ENCODE measurements around the gene MT1F.

Gene MT1F

DNA sequence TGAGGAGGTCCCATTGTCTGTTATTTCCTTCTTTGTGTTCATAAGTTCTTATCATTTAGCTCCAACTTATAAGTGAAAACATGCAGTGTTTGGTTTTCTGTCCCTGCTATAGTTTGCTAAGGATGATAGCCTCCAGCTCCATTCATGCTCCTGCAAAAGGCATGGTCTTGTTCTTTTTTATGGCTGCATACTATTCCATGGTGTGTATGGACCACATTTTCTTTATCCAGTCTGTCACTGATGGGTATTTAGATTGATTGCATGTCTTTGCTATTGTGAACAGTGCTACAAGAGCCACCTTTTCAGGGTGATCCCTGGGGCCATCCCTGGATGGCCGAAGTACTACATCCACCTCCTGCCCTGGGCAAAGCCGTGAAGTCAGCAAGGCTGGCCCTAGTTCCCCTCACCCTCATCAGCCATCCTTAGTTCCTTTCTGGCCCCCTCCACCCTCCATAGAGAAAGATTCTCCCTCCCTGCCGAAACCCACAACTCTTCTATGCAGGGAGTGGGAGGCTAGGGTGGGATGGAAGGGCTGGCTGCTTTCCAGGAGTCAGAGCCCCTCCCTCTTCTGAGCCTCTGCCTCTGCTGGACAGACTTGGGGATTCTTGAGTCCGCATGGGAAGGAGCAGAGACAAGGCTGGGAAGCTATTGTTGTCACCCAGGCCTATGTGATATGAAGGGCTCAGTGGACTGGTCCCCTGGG is 32.8 kb downstream of the MT1F start:
- no peak overlapping the region for H3K4me3 ChIP-seq (ENCODE audit: low read depth, low read length)

GRCh38 chr16:56691885-56692284 is 34.1 kb downstream of the MT1F start:
- H3K4me3 ChIP-seq (ENCODE audit: low read depth, low read length), result no peak overlapping the region

GRCh38 chr16:56695246-56695645 is 37.5 kb downstream of the MT1F start:
- no peak overlapping the region for H3K4me3 ChIP-seq (ENCODE audit: low read depth, low read length)

DNA sequence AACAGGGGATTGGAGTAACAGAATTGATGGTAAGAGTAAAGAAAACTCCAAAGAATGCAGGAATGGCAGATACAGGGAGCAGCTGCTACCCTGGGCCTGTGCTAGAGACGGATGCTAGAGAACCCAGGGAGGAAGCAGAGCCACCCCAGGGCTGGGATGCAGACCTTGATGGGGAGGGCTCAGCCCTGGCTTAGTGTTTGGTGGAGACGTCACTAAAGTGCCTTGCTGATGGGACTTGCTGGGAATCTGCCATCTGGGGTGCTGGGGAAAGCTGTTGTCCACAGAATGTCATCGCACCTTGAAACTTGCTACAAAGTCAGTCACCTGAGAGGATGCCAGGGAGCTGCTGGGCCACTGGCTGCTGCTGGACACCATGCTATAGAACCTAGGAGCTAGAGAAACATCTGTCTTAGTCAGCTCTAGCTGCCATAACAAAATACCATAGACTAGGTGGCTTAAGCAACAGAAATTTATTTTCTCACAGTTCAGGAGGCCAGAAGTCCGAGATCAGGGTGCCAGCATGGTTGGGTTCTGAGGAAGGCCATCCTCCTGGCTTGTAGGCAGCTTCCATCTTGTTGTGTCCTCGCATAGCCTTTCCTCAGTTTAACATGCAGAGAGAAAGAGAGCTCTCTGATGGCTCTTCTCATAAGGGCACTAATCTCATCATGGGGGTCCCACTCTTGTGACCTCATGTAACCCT is 39.8 kb downstream of the MT1F start:
- H3K4me3 ChIP-seq (ENCODE audit: low read depth, low read length), result no peak overlapping the region

DNA sequence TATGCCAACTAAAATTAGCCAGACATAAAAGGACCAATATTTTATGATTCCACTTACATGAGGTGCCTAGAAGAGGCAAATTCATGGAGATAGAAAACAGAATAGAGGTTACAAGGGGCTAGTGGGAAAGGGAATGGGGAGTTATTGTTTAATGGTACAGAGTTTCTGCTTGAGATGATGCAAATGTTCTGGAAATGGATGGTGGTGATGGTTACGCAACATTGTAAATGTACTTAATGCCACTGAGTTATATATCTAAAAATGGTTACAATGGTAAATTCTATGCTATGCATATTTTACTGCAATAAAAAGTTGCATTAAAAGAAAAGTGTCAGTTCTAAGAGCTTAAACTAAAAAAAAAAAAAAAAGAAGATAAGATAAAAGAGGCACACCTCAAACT is 42.4 kb downstream of the MT1F start:
- no peak overlapping the region for H3K4me3 ChIP-seq (ENCODE audit: low read depth, low read length)

GRCh38 chr16:56700631-56701030 is 42.9 kb downstream of the MT1F start:
- H3K4me3 ChIP-seq (ENCODE audit: low read depth, low read length), result no peak overlapping the region

DNA sequence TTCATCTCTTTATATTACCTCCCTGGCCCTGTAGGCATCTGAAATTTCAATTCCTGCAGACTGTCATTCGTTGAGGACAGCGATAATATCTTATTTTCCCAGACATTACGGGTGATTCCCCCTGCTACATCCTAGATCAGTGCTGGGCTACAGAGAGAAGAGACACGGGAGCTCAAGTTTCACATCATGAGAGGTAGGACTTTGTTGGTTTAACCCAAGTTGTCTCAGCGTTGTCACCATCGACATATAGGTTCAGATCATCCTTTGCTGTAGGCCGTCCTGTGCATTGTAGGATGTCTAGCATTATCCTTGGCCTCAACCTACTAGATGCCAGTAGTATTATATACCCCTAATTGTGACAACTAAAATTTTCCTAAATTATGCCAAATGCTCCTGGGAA is 43.8 kb downstream of the MT1F start:
- H3K4me3 ChIP-seq (ENCODE audit: low read depth, low read length), result no peak overlapping the region

- no peak overlapping the region for H3K4me3 ChIP-seq (ENCODE audit: low read depth, low read length)
Observed at GRCh38 chr16:56702836-56703235, 45.1 kb downstream of the MT1F start.
